PC-9 (cell line): ENCODE results near the gene NUBP2.

Experiments
- EZH2 ChIP-seq: fragments of 200-600 bp; sonication (generic); IDR thresholded peaks from 2 replicates; pipeline ENCODE4 v1.8.0; 2017; ENCODE audit warnings: antibody characterized with exemption, low read depth
- TF ChIP-seq, protein P1 (sequence below): fragments of 200-600 bp; sonication (generic); conservative IDR thresholded peaks from 2 replicates; pipeline ENCODE4 v1.6.1; 2017; ENCODE audit warnings: mixed run types, antibody characterized with exemption, mild to moderate bottlenecking, moderate library complexity

DNA sequence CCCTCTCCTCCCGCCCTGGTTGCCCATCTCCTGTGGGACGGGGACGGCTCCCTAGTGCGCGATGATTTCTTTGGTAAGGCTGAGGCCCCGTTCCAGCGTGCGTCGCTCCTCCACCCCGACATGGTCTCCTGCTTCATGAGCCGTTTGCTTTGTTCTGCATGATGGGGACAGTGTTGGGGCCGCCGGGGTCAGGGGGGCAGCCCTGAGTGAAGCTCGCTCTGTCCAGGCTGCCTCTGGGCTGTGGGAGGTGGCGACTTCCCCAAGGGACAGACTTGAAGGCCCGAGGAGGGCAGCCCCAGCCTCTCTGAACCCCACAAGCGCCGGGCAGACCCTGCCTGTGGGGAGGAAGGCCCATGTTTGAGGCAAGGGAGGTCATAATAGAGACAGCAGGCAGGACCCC is 23.8 kb upstream of the NUBP2 start:
- no peak for TF ChIP-seq EZH2
- TF ChIP-seq, protein P1, sequence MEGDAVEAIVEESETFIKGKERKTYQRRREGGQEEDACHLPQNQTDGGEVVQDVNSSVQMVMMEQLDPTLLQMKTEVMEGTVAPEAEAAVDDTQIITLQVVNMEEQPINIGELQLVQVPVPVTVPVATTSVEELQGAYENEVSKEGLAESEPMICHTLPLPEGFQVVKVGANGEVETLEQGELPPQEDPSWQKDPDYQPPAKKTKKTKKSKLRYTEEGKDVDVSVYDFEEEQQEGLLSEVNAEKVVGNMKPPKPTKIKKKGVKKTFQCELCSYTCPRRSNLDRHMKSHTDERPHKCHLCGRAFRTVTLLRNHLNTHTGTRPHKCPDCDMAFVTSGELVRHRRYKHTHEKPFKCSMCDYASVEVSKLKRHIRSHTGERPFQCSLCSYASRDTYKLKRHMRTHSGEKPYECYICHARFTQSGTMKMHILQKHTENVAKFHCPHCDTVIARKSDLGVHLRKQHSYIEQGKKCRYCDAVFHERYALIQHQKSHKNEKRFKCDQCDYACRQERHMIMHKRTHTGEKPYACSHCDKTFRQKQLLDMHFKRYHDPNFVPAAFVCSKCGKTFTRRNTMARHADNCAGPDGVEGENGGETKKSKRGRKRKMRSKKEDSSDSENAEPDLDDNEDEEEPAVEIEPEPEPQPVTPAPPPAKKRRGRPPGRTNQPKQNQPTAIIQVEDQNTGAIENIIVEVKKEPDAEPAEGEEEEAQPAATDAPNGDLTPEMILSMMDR = no peak
